Thymus (tissue), 11 donors: ENCODE measurements around the gene HIF1A. TPM values are rescaled to one million over a fixed set of nuclear protein-coding genes. Genes with fewer than 3 reads are reported as not detected.
A peak's percentile ranks its signal among the peaks of the same experiment; 100 is the strongest.
"Not testable (repeated sequence)": the region's sequence is repeated elsewhere in the genome, so short reads cannot be mapped to it uniquely, and the experiment has no call there.

Source experiments
- DNase-seq, 9 donors: peaks; one replicate each; pipeline ENCODE4 v3.0.0-alpha.2; 2013; ENCODE audit warnings: low spot score in 9 of 9, low read depth in 6 of 9, missing footprints in 1 of 9
- H3K27ac ChIP-seq, 2 donors: one replicate each; pipeline ENCODE4 v1.5.1; 2013; ENCODE audit warnings: control low read depth in 1 of 2, low read depth in 1 of 2, low read length in 1 of 2, mild to moderate bottlenecking in 1 of 2, moderate library complexity in 1 of 2
- H3K27me3 ChIP-seq, 2 donors: one replicate each; pipeline ENCODE4 v1.5.1; 2013; ENCODE audit warnings: low read length in 1 of 2; ENCODE audit not compliant: control insufficient read depth in 2 of 2, insufficient read depth in 1 of 2
- H3K36me3 ChIP-seq, 2 donors: one replicate each; pipeline ENCODE4 v1.5.1; 2013; ENCODE audit warnings: low read length in 1 of 2, mild to moderate bottlenecking in 1 of 2, moderate library complexity in 1 of 2; ENCODE audit not compliant: control insufficient read depth in 2 of 2, insufficient read depth in 2 of 2
- H3K4me1 ChIP-seq, 2 donors: one replicate each; pipeline ENCODE4 v1.5.1; 2013; ENCODE audit warnings: low read length in 2 of 2; ENCODE audit not compliant: control insufficient read depth in 2 of 2, insufficient read depth in 2 of 2
- H3K4me3 ChIP-seq, 2 donors: one replicate each; pipeline ENCODE4 v1.5.1; 2013; ENCODE audit warnings: low read length in 2 of 2, control low read depth in 1 of 2, mild to moderate bottlenecking in 1 of 2
- H3K9me3 ChIP-seq, 2 donors: one replicate each; pipeline ENCODE4 v1.5.1; 2013; ENCODE audit warnings: low read length in 1 of 2, mild to moderate bottlenecking in 1 of 2; ENCODE audit not compliant: control insufficient read depth in 2 of 2, insufficient read depth in 1 of 2
- WGBS: extraction: QIAGEN DNeasy Blood & Tissue Kit; methylation state at CpG from one replicate; pipeline ENCODE4 v1.1.7; 2013; 5-methylcytosine and 5-hydroxymethylcytosine counted together
- polyA plus RNA-seq: library from polyadenylated mRNA; stranded (reverse); fragments of 200-250 nt; gene quantifications from one replicate; pipeline ENCODE4 v1.2.3, GENCODE V29; 2013
- total RNA-seq: library from RNA; stranded (reverse); fragments of 120-200 nt; gene quantifications from one replicate; pipeline ENCODE4 v1.2.4, GENCODE V29; 2013
- donor health status: healthy.

The HIF1A gene
- total and polyA plus RNA-seq, 2 donors: 67.4 to 75.6 TPM

DNA sequence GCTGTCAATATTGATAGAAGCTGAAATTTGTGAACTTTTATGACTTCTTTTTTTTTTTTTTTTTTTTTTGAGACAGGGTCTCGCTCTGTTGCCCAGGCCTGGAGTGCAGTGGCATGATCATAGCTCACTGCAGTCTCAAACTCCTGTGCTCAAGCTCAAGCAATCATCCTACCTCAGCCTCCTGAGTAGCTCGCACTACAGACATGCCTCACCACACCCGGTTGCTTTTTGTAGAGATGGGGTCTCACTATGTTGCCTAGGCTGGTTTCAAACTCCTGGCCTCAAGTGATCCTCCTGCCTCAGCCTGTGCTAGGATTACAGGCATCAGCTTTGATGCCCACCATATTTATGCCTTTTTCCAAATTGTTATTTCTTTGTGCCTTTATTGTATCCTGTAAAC, 51.0 kb downstream of the HIF1A start:
- not testable (repeated sequence) for DNase-seq, H3K4me3 ChIP-seq, H3K9me3 ChIP-seq, H3K4me1 ChIP-seq, H3K27me3 ChIP-seq, H3K27ac ChIP-seq
- WGBS: 98% methylated on average over 3 of the region's 3 CpGs
- peaks cover 18 to 43% of the 10 kb centered on the region in 2 donors for H3K36me3 ChIP-seq

DNA sequence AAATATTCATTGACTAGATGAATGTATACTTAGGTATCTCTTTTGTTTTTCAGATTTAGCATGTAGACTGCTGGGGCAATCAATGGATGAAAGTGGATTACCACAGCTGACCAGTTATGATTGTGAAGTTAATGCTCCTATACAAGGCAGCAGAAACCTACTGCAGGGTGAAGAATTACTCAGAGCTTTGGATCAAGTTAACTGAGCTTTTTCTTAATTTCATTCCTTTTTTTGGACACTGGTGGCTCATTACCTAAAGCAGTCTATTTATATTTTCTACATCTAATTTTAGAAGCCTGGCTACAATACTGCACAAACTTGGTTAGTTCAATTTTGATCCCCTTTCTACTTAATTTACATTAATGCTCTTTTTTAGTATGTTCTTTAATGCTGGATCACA, 51.6 kb downstream of the HIF1A start:
- no peak for DNase-seq
- Histone ChIP-seq H3K27ac (no peak overlapping the region), H3K4me1 (peaks cover 0 to 3% of the 10 kb centered on the region in 2 donors), H3K27me3 (no peaks in the 10 kb centered on the region), H3K36me3 (peaks cover 18 to 38% of the 10 kb centered on the region in 2 donors), H3K4me3 (no peak overlapping the region), H3K9me3 (no peaks in the 10 kb centered on the region)

DNA sequence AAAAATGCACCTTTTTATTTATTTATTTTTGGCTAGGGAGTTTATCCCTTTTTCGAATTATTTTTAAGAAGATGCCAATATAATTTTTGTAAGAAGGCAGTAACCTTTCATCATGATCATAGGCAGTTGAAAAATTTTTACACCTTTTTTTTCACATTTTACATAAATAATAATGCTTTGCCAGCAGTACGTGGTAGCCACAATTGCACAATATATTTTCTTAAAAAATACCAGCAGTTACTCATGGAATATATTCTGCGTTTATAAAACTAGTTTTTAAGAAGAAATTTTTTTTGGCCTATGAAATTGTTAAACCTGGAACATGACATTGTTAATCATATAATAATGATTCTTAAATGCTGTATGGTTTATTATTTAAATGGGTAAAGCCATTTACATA, 52.0 kb downstream of the HIF1A start:
- H3K27ac ChIP-seq: no peak overlapping the region
- H3K4me1 ChIP-seq: peaks cover 0 to 3% of the 10 kb centered on the region in 2 donors
- no peak overlapping the region for H3K4me3 ChIP-seq
- H3K9me3 ChIP-seq: no peaks in the 10 kb centered on the region
- 97% methylated on average over 3 of the region's 3 CpGs for WGBS
- H3K27me3 ChIP-seq: no peaks in the 10 kb centered on the region
- no peak for DNase-seq
- H3K36me3 ChIP-seq: peaks cover 18 to 35% of the 10 kb centered on the region in 2 donors

DNA sequence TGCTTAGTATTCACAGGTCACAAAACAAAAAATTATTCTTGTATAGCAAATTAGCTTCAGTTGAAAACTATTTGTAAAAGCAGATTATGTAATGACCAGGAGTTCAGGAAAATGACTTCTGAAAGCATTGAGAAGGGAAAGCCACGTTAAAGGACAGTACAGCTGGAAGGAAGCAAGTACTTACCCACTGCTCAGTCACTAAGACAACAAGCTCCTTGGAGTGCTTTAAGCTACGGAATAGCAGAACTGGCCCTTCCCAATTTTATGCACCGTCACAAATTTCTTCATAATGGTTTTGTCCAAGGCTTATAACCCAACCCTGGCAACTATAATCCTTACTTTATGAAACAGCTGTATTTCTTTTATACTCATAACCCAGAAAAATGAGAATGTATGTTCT, 54.0 kb downstream of the HIF1A start:
- peaks cover 0 to 3% of the 10 kb centered on the region in 2 donors for H3K4me1 ChIP-seq

DNA sequence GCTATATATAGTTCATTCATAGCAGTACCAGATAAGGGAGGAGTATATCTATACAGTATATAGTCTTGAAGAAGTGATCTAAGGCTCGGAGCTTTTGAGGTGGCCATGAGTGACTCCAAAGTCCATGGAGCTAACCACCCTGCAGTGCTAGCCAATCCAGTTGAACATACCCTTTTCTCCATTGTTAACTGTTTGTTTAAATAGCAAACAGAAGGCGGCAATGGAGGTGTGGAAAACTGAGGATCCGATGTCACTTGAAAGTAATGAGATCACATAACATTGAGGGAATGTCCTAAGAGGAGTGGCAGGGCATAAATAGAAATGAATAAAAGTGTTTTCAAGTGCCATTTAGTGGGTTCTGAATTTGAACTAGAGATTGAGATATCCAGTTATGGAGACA, 54.6 kb downstream of the HIF1A start:
- Histone ChIP-seq H3K4me3 (no peak overlapping the region), H3K27ac (no peak overlapping the region), H3K9me3 (no peaks in the 10 kb centered on the region), H3K4me1 (peaks cover 0 to 3% of the 10 kb centered on the region in 2 donors), H3K36me3 (peaks cover 11 to 19% of the 10 kb centered on the region in 2 donors), H3K27me3 (no peaks in the 10 kb centered on the region)
- WGBS: 95% methylated on average over 3 of the region's 3 CpGs
- DNase-seq: no peak

More for the DNA sequence above, 54.0 kb downstream of the HIF1A start:
- H3K27ac ChIP-seq: no peak overlapping the region
- WGBS: 88% methylated on average over 3 of the region's 3 CpGs
- H3K36me3 ChIP-seq: peaks cover 13 to 23% of the 10 kb centered on the region in 2 donors
- no peak overlapping the region for H3K4me3 ChIP-seq
- H3K9me3 ChIP-seq: no peaks in the 10 kb centered on the region
- H3K27me3 ChIP-seq: no peaks in the 10 kb centered on the region
- DNase-seq: peak in 1 of 9 donors; percentile 5

DNA sequence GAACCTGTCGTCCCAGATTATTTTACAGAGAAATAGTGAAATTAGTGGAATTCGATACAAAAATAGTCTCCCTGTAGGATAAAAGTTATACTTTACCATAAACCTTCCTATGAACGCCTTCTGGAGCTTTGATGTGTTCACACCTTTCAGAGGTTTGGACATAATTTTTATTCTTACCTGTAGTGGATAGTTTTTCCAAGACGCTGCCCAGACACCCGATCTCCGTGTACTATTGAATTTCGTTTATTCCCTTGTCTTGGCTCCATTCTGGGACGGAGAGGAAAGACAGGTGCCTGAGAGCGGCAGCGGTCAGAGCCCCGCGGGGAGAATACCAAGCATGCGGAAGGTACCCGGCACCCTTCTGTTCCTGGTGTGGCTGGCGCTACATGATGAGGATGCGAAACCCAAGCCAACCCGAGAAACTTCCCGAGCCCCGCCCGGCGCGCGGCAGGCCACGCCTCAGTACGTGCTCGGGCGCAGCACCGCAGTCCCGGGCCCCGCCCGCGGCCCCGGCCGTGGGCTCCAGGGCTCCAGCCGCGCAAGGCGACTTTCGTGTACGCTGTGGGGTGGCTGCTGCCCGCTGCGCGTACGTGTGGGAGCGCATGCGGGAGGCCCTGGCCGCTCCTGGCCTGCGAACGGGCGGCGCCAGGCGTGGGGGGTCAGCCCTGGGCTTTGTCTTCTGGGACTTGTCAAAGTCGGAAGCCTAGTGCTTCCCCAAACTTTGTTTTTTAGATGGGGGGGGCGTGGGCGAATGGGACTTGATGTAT, 55.6 kb downstream of the HIF1A start:
- Histone ChIP-seq H3K4me3 (peak overlapping the region; percentile 52 to 76), H3K9me3 (no peaks in the 10 kb centered on the region), H3K27ac (peak overlapping the region; percentile 50 to 85), H3K36me3 (peaks cover 8 to 15% of the 10 kb centered on the region in 2 donors), H3K4me1 (peaks cover 0 to 3% of the 10 kb centered on the region in 2 donors), H3K27me3 (no peaks in the 10 kb centered on the region)
- WGBS: 2% methylated on average over 54 of the region's 54 CpGs
- DNase-seq: peak; percentile 54 to 92 (median 73)

DNA sequence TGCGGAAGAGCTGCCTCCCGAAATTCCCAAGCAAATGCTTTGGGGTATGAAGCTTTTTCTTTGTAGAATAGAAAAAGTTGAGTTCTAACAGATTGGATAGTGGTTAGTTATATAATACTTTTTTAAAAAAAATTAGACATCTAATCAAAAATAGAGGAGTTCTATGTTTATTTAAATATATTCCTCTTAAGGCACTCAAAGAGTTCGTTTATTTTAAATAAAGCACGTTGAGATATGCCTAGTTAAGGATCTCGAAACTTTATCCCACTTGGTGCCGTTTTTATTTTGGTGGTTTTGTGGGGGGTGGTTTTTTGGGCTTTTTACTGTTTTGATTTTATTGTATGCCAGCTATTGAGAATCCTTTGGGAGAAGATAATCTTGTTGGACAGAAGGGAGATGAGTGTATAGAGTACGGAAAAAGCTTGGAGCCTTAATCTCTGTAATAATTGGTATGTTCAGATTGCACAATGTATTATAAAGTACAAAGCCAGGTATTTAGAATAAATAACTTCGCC, 56.2 kb downstream of the HIF1A start:
- Histone ChIP-seq H3K4me1 (peaks cover 0 to 3% of the 10 kb centered on the region in 2 donors), H3K27ac (no peak overlapping the region), H3K9me3 (no peaks in the 10 kb centered on the region), H3K36me3 (peaks cover 4 to 12% of the 10 kb centered on the region in 2 donors), H3K4me3 (peak overlapping the region; percentile 52 to 76), H3K27me3 (no peaks in the 10 kb centered on the region)
- DNase-seq: peak in 1 of 9 donors; percentile 7
- 56% methylated on average over 8 of the region's 8 CpGs for WGBS

DNA sequence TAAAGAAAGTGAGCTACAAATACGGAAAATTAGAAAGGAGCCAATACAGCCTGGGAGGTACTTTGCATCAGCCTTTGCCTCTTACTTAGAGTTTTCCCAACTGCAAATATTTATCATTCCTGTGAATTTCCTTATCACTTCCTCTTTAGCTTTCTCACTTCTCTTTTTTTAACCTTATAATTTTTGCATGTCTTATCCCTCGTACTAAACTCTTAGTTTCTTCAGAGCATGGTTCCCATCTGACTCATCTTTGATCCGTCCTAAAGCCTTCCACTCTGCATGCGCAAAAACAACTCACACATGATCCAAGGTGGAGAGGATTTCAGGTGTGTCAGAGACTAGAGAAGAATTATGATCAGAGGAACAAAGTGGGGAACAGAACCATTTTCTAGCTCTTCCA, 57.3 kb downstream of the HIF1A start:
- H3K27ac ChIP-seq: no peak overlapping the region
- DNase-seq: no peak
- peaks cover 0 to 3% of the 10 kb centered on the region in 2 donors for H3K4me1 ChIP-seq

DNA sequence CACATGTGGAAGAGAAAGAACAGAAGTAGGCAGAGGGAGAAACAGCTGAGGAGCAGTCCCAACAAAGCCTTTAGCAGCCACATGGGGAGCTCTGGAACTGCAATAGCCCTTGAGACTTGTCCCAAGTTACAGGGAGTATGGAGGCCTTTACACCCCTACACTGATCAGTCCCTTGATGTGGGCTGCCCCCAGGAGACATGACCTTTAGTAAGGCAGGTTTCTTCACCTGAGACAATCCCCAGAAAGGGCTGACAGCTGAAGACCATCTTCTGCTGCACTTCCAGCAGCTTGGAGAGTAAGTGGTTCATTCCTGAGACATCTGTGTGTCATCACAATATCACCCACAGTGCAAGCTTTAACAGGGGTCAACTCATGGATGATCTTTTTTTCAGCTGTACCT, 58.3 kb downstream of the HIF1A start:
- H3K9me3 ChIP-seq: no peaks in the 10 kb centered on the region
- no peak overlapping the region for H3K27ac ChIP-seq
- no peak for DNase-seq
- peaks cover 0 to 3% of the 10 kb centered on the region in 2 donors for H3K4me1 ChIP-seq
- no peak overlapping the region for H3K4me3 ChIP-seq
- H3K36me3 ChIP-seq: peaks cover 0 to 4% of the 10 kb centered on the region in 2 donors
- H3K27me3 ChIP-seq: no peaks in the 10 kb centered on the region

More for the DNA sequence above, 57.3 kb downstream of the HIF1A start:
- no peaks in the 10 kb centered on the region for H3K9me3 ChIP-seq
- WGBS: 78% methylated on average over 4 of the region's 4 CpGs
- H3K27me3 ChIP-seq: no peaks in the 10 kb centered on the region
- peaks cover 0 to 4% of the 10 kb centered on the region in 2 donors for H3K36me3 ChIP-seq
- H3K4me3 ChIP-seq: no peak overlapping the region
